ENCODE measurements around the gene TACC2. TPM values are rescaled to one million over a fixed set of nuclear protein-coding genes. Genes with fewer than 3 reads are reported as not detected.

The TACC2 gene
- total and polyA plus RNA-seq, 9 of the 15 experiments (the other 6 are each of a cell fraction or from before 2014, with no cell fraction given) = under 0.01 to 0.35 (median 0.03) TPM; not detected in 6

DNA sequence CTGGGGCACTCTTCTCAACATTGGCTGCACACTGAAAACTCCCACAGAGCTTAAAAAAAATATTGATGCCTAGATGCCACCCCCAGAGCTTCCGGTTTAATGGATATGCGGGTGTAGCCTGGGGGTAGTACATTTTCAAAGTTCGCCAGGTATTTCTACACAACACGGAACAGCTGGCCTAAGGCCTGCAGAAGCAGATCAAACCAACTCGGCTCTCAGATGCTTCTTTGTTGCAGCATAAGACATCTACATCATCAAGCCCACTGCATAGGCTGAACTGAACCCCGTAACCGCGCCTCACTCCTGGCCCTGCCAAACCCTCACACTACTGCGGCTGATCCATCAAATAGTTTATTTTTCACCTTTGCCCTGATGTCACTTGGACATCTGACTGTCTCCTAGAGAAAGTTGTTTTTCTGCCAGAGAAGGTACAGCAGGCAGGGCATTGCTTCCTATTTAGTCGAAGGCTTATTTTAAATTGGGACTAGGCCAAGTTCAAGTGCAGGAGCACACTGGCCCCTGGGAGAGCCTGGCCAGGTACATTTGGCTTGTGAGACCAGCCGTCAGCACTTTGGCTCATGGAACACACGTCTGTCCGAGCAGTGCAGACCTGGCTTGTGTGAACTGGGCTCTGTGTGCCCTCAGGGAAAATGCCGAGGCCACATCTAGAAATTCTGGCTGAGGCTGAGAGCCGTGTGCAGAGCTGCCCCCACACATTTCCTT lies 113.3 kb downstream of the TACC2 start:
- TF ChIP-seq, protein P1, sequence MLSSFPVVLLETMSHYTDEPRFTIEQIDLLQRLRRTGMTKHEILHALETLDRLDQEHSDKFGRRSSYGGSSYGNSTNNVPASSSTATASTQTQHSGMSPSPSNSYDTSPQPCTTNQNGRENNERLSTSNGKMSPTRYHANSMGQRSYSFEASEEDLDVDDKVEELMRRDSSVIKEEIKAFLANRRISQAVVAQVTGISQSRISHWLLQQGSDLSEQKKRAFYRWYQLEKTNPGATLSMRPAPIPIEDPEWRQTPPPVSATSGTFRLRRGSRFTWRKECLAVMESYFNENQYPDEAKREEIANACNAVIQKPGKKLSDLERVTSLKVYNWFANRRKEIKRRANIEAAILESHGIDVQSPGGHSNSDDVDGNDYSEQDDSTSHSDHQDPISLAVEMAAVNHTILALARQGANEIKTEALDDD (IDR thresholded peaks at IDR 0.05) = no peak
- TF ChIP-seq CREB3L1 (IDR thresholded peaks at IDR 0.05; ENCODE audit: borderline replicate concordance, low read depth) (no peak), POLR2G (IDR thresholded peaks at IDR 0.05; ENCODE audit: low read depth, low read length) (no peak), HNRNPH1 (optimal IDR thresholded peaks at IDR 0.05; ENCODE audit: low read depth, low read length) (no peak)
- H3K9me3 ChIP-seq (replicated peaks; ENCODE audit: control insufficient read depth, insufficient read depth, low read depth, low read length) = no peaks in the 10 kb centered on the region
- FAIRE-seq (no peak), DNase-seq (ENCODE audit: extremely low read depth in 1 of 4, low spot score in 3 of 4) (no peak), ATAC-seq (no peak)
- no peak overlapping the region for H3K4me2 ChIP-seq (ENCODE audit: insufficient read depth, low read length)
- no peaks in the 10 kb centered on the region for H4K20me1 ChIP-seq (replicated peaks; ENCODE audit: control insufficient read depth, insufficient read depth, low read length)
- intact Hi-C loops (cut with micrococcal nuclease) = no loop called here
- H3K9me1 ChIP-seq (ENCODE audit: control insufficient read depth, insufficient read depth, low read length) = no peaks in the 10 kb centered on the region
- in situ Hi-C loops (cut with MboI) = no loop called here
- 3% methylated on average over 8 of the region's 15 CpGs for WGBS (ENCODE audit: insufficient coverage, low coverage, missing lambda C conversion rate)
- no peak overlapping the region for H3K27ac ChIP-seq (ENCODE audit: extremely low read depth, low read depth, low read length)
- H3K9ac ChIP-seq (ENCODE audit: insufficient read depth in 1 of 2, low read depth in 2 of 2, low read length in 2 of 2) = no peak overlapping the region
- H3K79me2 ChIP-seq (ENCODE audit: control insufficient read depth, insufficient read depth, low read length) = no peaks in the 10 kb centered on the region
- H3K27me3 ChIP-seq (ENCODE audit: control insufficient read depth in 2 of 2, insufficient read depth in 2 of 2, low read length in 2 of 2) = peaks cover 0 to 19% of the 10 kb centered on the region in 2 experiments; a peak in 2 of 5 replicates
- POLR2A ChIA-PET = interaction anchor here (0.7 to 0.8 kb wide), 2 partner anchors 65 to 87 kb away, joined by 3 read pairs; no protein-coding TSS in a partner anchor
- no TSS peak for BruUV-seq (replicated peaks)
- H2AFZ ChIP-seq (ENCODE audit: low read depth, low read length) = no peak overlapping the region
- H3K4me3 ChIP-seq = no peak overlapping the region
- no peaks in the 10 kb centered on the region for H3K36me3 ChIP-seq (ENCODE audit: control insufficient read depth, insufficient read depth, low read length)
- H3K4me1 ChIP-seq (replicated peaks in 1 of 2; ENCODE audit: control insufficient read depth in 2 of 2, insufficient read depth in 2 of 2, low read length in 2 of 2) = no peaks in the 10 kb centered on the region
- CTCF ChIA-PET (ENCODE audit: low intra/inter-chr PET ratio) = no interaction called here
